GOT3 (cell line): ENCODE data around the gene CSNK2A2.

Experiments used
- DNase-seq: peaks from one replicate; lab custom pipeline; 2025; ENCODE audit warnings: mixed read lengths; lab: John Stamatoyannopoulos, UW

CSNK2A2 gene

DNA sequence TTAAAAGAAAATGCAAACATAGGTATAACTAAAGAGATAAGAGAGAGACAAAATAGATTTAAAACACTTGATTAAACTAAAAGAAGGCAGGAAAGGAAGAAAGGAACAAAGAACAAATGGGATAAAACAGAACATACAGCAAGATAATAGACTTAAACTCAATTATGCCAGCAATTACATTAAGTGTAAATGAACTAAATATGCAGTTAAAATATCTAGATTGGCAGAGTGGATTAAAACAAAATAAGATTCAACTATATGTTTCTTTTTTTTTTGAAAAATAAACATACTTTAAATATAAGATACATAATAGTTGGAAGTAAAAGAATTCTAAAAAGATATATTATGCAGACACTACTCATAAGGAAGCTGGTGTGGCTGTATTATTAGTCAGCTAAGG, 59.1 kb downstream of the CSNK2A2 start:
- no peak for DNase-seq

DNA sequence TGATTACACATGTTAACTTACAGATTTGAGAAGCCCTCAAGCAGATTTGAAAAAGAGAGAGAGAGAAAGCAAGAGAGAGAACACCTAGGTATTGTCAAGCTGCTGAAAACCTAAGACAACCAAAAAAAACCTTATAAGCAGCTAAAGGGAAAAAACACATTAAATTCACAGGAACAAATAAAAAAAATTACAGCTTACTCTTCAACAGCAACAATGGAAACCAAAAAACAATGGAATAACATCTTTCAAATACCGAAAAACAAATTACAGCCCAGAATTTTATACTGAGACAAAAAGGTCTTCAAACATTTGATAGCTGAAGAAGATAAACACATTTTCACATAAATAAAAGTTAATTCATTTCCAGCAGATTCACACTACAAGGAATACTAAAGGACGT, 60.3 kb downstream of the CSNK2A2 start:
- no peak for DNase-seq

DNA sequence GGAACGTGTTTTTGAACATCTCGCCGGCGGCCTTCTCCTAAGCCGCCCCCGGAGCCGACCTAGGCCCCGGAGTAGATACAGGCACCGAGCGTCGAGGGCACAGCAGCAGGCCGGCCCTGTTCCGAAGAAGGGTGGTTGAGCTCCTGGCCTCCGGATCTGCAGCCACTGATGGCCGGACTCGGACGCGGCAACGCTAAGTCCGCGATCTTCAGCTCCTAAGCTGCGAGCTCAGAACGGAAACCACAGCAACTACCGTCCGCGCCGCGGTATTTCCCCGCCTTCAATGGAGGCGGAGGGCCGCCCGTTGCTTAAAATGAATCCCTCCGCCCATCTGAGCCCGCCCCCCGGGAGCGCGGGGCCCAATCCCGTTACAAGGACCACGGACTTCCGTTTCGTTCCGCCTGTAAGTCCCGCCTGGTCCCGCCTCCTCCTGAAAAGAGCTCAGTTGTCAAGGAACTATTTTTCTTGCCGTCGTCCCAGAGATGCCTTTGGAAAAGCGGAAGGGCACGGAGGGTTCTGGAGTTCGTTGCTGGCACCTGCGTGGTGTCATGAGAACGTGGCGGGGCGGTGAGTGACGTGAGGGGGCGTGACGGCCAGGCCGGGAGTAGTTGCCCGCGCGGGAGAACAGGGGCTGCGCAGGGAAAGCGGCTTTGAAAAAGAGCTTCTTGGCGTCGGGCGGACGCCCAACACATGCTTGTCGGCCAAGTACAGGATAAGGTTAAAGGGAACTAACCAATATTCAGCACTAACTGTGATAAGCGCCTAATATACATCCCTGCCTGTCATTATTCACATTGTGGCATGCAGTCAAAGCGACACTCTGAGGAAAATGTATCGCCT, 68.6 kb downstream of the CSNK2A2 start, which contains the start of gene CFAP20:
Gene CFAP20 (minus strand): TSS at position 285 of the 840 bp plus-strand sequence. CDS start 266 bp downstream, at position 19.
- peak; percentile 90 for DNase-seq

DNA sequence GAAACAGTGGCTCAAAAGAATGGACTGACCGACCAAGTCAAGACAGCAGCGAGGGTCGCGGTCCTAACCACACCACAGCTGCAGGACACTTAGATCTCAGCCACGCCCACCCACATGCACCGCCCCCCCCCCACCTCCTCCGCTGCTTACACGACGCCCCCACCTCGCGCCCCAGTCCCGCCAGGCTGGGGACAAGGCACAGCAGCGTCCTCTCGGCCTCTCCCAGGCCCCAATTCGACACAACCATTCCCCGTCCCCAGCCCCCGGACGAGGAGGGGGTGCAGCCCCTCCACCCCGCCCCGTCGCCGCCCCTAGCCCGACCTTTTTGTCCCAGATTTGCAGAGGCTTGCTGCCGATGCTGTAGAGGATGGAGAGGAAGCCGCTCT, 69.2 kb downstream of the CSNK2A2 start:
- no peak for DNase-seq

DNA sequence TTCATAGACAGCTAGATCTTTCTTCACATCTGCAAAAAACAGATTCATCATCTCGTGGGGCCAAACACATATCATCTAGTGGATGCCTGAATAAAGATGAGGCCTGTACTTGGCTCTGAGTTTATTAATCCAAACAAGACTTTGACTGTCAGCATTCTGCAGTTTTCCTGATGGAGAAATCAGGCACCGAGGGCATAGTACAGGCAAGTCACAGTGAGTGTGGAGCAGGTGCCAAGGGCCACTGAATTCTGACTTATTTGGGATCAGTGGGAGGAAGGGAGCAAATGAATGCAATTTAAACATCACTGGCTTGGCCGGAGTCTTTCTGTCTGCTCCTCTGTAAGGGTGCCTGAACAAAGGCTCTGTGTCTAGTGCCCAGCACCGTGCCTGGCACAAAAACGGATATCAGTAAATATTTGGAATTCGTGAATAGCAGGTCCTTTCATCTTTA, 69.7 kb downstream of the CSNK2A2 start:
- DNase-seq = no peak

DNA sequence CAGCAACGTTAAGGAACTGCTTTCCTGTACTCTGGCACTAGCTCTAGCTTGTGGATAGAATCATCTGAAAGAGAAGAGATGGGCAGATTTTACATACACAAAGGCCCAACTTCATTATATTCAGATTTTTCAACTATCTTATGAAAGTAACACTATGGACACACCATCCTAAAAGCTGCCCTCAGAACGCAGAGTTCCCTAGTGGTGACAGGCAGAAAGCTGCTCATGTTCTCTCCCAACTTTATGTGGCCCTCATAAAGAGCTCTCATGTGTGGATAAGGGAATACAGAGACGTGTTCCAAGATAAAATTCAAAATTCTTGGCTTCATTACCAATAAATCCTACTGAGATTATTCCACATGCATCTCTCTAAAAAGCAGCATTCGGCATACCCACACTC, 70.3 kb downstream of the CSNK2A2 start:
- no peak for DNase-seq

DNA sequence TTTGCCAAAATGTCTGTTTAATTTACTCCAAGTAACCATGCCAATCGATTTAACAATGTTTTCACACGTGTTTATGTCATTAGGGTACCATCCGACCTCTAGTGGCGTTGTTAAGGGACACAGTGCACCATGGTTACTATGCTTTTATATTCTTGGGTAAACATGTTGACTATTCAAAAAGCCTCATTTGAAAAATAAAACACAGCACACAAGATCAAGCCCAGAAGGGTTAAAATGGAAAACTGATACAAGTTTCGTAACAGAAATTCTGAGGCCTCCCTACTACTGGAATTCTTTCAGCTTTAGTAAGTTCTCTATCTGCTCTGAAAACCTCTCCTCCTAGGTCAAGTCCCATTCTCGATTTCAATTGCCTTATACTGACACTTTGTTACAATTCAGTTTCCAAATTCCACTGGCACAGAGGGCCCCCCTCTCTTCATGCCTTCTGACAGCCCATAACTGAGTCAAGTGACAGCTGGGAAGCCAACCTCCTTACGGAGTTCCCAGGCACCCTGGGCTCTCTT, 70.8 kb downstream of the CSNK2A2 start:
- no peak for DNase-seq

DNA sequence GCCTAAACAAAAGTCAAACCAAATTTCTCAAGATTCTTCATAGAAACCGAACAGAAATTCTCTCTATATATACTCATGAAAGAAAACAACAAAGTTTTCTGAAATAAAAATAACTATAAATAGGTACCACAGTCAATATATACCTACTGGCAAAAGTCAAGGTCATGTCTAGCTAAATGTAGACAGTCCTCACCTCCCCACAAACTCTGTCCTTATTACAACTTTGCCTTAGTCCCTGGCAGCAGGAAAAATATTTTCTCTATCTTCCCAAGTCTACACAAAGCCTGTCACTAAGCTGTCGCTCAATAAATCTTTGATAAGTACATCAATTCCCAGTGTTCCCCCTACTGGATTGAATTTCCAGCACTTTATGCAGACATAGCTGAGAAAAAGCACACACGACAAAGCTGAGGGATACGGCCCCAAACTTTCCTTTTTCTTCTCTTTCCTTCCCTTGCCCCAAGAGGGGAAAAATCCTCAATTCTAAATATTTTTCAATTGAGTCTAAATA, 71.4 kb downstream of the CSNK2A2 start:
- no peak for DNase-seq

DNA sequence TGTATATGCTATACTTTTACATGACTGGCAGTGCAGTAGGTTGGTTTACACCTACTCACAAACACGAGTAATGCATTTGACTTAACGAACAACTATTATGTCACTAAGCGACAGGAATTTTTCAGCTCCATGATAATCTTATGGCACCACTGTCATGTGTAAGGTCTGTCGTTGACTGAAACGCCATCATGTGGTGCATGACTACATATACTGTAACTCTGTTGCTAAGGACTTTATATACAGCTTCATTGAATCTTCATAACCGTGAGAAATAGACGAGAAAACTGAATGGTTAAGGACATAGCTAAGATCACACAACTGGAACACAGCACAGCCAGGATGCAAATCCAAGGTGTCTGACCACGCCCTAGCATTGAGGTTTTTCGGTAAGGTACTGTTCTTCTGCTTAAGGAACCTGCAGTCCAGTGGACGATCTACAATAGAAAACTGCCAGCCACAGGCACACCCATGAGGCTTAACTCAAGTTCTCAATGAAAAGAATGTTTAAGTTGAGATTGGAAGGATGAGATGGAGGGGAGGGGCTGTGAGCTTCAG, 72.0 kb downstream of the CSNK2A2 start:
- DNase-seq = no peak

DNA sequence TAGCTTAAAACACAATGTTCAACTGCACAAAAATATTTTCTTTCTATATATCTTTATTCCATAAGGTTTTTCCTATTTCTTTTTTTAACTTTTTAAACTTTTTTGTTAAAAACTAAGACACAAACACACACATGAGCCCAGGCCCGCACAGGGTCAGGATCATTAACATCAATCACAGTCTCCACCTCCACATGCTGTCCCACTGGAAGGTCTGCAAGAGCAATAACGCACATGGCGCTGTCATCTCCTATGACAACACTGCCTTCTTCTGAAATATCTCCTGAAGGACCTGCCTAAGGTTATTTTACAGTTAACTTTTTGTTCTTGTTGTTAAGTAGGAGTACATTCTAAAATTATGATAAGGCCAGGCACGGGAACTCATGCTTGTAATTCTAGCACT, 72.9 kb downstream of the CSNK2A2 start:
- DNase-seq = no peak

DNA sequence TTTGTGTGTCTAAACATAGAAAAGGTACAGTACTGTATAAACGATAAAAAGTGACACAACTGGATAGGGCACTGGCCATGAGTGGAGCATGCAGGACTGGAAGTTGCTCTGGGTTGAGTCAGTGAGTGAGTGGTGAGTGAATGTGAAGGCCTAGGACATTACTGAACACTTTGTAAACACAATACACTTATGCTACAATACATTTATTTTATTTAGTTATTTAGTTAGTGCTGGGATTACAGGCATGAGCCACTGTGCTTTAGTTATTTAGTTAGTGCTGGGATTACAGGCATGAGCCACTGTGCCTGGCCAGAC, 73.3 kb downstream of the CSNK2A2 start:
- DNase-seq = no peak

DNA sequence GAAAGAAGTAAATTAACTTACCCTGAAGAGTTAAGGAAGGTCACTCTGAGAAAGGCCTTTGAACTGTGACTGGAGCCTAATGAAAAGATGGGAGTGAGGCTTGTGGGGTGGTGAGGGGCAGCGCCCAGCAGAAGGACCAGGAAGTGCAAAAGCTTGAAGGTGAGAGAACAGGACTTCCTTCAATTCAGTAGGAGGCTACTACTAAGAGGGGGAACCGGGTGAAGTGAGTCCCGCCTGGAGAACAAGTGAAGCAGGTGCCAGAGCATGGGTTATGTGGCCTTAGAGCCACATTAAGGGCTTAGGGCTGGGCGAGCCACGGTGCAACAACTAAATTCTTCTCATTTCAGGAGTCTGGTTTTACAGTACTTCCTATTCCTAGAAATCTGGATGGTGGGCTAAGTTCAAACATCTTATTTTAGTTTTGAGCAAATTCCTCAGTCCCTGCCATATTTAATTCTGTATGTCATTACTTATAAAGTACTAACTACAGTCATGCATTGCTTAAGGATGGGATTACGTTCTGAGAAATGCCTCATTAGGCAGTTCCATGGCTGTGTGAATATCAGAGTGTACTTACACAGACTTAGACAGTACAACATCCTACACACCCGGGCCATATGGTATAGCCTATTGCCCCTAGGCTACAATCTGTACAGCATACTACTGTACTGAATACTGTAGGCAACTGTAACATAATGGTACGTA, 73.9 kb downstream of the CSNK2A2 start:
- DNase-seq = no peak

DNA sequence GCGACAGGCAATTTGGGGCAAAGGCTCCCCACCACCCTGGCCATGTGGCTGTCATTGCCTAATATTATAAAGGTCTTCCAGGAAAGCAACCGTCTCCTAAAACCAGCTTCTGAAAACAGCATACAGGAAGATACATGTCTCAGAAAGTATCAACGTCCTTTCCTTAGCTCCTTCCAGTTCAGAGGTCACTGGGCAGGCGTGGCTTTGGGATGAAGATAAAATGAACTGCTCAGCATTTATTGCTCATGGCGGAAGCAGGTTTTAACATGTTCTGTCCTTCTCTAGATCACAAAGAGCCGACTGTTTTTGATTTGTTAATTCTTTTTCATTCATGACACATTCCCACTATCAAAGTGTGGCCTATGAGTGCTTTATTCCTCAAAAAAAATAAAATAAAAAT, 76.8 kb downstream of the CSNK2A2 start:
- DNase-seq = no peak

DNA sequence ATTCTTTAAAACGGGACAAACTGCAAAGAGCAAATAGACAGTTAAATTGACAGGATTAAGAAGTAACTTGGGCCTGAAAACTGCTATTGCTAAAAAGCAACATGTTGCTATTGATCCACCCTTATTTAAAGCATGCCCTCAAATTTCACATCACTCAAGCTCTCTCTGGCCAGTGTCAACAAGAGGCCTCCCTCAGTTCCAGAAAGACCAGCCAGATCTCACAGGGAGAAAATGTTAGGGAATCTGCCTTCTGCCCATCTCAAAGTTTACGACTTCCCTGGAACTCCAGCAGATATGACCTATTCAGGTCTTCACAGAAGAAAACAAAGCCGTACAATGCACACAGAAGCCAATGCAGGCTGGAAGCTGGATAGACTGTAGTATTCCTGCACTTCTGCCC, 77.7 kb downstream of the CSNK2A2 start:
- DNase-seq = no peak

DNA sequence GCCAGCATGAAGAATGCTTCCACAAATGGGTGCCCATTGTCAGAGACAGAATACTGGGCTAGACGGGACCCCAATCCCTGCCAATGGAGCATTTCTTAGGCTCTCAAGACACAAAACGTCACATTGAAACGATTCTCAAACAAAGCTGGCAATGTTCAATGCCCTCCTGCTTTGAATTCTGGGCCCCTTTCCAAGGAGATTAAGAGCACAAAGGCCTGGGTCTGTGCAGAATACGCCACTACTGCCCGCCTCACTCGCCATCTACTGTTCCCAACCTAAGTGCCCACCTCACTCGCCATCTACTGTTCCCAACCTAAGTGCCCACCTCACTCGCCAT, 78.4 kb downstream of the CSNK2A2 start:
- no peak for DNase-seq

DNA sequence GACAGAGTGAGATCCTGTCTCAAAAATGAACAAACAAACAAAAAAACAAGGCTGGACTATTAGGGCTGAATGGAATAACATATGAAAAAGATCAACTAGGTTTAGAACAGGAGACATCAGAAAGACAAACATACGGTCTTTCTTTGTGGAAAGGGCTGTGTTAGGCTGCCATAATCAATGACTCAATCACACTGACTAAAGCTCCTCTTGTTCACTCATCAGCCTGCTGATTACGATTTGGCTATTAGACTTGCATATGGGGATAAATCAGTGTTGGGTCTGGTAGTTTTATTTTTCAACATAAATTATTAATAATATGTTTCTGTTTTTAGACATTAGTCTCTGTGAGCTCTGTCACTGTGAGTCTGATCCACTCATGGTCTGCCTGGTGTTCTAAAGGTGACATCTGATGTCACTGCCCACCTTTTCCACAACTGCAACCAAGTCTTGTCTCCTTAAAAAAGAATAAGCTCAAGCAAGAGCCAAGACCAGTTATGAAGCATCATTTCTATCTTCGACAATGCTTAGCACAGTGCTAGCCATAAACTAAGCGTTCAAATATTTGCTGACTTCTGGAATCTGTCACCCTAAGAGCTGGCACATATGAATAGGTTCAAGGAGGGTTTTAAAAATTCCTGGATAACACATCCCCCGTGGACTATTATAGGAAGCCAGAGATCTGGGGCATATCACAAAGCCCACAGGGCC, 79.0 kb downstream of the CSNK2A2 start:
- no peak for DNase-seq

DNA sequence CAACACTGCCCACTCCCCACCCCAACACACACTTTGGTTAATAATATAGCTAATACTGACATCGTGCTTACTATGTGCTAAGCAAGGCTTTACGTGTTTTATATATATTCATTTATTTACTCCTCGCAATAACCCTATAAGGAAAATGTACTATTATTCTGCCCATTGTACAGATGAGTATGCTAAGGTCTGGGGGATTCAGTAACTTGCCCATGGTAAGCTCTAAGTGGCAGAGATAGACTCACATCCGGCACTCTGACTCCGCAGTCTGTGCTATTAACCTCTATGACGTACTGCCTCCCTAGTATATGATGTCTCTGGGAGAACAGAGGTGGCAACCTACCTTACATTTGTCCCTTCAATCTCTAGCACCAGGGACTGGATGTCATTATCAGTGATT, 81.4 kb downstream of the CSNK2A2 start:
- DNase-seq = no peak

DNA sequence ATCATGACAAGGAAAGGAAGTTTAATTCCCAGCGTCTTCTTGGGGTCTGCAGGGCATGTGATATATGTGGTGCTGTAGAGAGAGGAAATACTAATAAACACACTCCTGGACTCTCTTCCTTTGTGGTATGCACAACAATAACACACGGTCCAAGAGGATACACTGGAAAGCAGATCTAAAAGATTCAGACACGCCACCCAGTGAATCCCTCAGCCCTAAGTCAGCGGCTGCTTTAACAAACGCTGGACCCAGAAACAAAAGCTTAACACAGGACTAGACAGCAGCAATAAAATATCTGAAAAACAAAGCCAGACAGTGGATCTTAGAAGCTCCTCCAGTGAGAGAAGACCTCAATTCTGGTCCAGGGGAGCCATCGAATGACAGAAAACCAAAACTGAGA, 81.8 kb downstream of the CSNK2A2 start:
- no peak for DNase-seq

DNA sequence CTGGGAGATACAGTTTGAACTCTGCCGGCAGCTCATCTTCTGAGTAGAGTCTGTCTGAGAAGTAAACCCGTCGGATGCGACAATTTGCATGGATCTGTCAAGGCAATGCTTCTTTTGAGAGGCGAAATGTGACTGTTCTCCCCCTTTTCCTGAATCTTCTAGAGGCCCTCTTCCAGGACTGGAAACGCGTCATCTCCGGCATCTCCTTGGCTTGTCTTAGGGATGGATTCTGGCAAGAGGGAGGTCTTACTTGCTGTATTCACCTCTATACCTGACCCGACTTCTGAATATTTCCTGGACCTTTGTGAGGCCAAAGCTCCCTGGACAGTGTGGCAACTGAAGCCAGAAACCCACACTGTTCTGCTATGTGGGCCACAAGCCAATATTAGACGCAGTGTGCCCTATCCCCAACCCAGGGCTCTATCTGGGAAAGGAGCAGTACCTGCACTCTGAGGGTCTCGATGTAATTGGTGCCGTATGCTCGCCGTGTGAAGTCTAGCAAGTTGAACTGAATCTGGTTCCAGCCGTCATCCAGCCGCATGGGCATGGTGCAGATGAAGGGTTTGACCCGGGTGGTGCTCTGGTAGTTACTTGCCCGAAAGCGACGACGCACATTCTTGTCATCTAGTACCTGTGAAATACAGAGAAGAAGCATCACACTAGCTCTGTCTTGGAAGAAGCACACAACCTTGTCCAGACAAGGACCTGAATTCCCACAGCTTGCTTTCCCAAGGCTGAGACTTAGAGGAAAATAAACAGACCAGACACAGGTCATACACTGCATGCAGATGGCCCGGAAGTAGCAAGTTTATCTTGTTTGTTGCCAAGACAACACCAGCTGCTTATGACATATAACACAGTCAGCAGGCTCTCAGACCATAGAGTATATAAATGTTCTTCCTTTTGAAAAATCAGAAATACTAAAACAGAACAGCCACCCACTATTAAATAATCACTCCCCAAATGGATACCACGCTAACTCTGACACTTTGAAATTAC, 82.8 kb downstream of the CSNK2A2 start:
- no peak for DNase-seq

DNA sequence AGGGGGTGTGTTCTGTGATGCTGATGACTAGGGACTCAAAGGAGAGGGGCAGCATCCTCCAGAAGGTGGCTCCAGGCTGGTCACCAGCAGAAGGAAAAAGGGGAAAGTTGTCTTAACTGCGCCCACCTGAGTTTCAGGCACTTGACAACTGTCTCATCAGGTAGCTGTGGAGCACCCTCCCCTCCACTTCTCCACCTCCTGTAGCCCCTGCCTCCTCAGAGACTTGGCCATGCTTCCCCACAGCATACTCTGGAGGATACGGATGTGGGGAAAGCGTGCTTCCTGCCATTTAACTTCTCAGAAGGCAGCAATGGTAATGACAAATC, 86.6 kb downstream of the CSNK2A2 start:
- DNase-seq = no peak
